Osteoblast (primary cell): ENCODE measurements around the gene ZNF184. TPM values are rescaled to one million over a fixed set of nuclear protein-coding genes. Genes with fewer than 3 reads are reported as not detected.

Experiments
- DNase-seq: peaks from one replicate; pipeline ENCODE4 v3.0.0; 2011; ENCODE audit warnings: low spot score, mixed read lengths; ENCODE audit not compliant: insufficient read length; ENCODE audit errors: missing footprints
- H2AFZ ChIP-seq: 2 replicates; pipeline ENCODE4 v1.6.0; 2011; ENCODE audit warnings: mild to moderate bottlenecking, low read length
- H3K27ac ChIP-seq: 2 replicates; pipeline ENCODE4 v1.5.1; 2011; ENCODE audit warnings: mild to moderate bottlenecking, low read depth, low read length, moderate library complexity
- H3K27me3 ChIP-seq: 2 replicates; pipeline ENCODE4 v1.6.0; 2012; ENCODE audit warnings: mild to moderate bottlenecking, control low read depth, inconsistent platforms, low read length, moderate library complexity; ENCODE audit not compliant: insufficient read depth
- H3K36me3 ChIP-seq: 2 replicates; pipeline ENCODE4 v1.5.1; 2011; ENCODE audit warnings: mild to moderate bottlenecking, low read length, control low read depth, moderate library complexity; ENCODE audit not compliant: insufficient read depth
- H3K4me1 ChIP-seq: 2 replicates; pipeline ENCODE4 v1.5.1; 2011; ENCODE audit warnings: mild to moderate bottlenecking, low read length, control low read depth, moderate library complexity; ENCODE audit not compliant: insufficient read depth
- H3K4me2 ChIP-seq: 2 replicates; pipeline ENCODE4 v1.6.0; 2011; ENCODE audit warnings: mild to moderate bottlenecking, low read length; ENCODE audit not compliant: insufficient read depth
- H3K4me3 ChIP-seq: fragments of 200-600 bp; sonication (generic); 3 replicates; pipeline ENCODE4 v1.5.1; 2012; ENCODE audit warnings: mild to moderate bottlenecking, low read length, inconsistent platforms; ENCODE audit not compliant: insufficient read depth
- H3K79me2 ChIP-seq: 2 replicates; pipeline ENCODE4 v1.6.0; 2012; ENCODE audit warnings: mild to moderate bottlenecking, low read length, control low read depth, inconsistent platforms; ENCODE audit not compliant: insufficient read depth
- H3K9me3 ChIP-seq: 2 replicates; pipeline ENCODE4 v1.5.1; 2011; ENCODE audit warnings: low read depth, low read length, control low read depth
- H4K20me1 ChIP-seq: 2 replicates; pipeline ENCODE4 v1.6.0; 2012; ENCODE audit warnings: mild to moderate bottlenecking, low read length, control low read depth; ENCODE audit not compliant: insufficient read depth
- CTCF ChIP-seq: IDR thresholded peaks from 2 replicates; pipeline ENCODE4 v1.5.1; 2011; ENCODE audit warnings: mild to moderate bottlenecking, low read depth, low read length, moderate library complexity; ENCODE audit errors: extremely low read depth
- total RNA-seq: library from RNA; depleted of rRNA; stranded (reverse); fragments of >200 nt; gene quantifications from 2 replicates; pipeline ENCODE4 v1.2.3, GENCODE V29; 2012

ZNF184 gene
- total RNA-seq, 1 donor, result 9.8 TPM

- no peak for DNase-seq
- Histone ChIP-seq H3K4me1 (peaks cover 8% of the 10 kb centered on the region), H3K27ac (no peak overlapping the region), H3K4me3 (no peak overlapping the region), H4K20me1 (no peaks in the 10 kb centered on the region), H3K27me3 (peaks cover 15% of the 10 kb centered on the region), H3K36me3 (no peaks in the 10 kb centered on the region), H3K4me2 (no peak overlapping the region), H3K79me2 (no peaks in the 10 kb centered on the region), H3K9me3 (no peaks in the 10 kb centered on the region), H2AFZ (no peak overlapping the region)
- no peak for TF ChIP-seq CTCF
Observed at GRCh38 chr6:27501187-27501586, 28.3 kb upstream of the ZNF184 start.

- no peak overlapping the region for H3K4me2 ChIP-seq
- no peak overlapping the region for H3K4me3 ChIP-seq
- peaks cover 15% of the 10 kb centered on the region for H3K27me3 ChIP-seq
- no peak overlapping the region for H2AFZ ChIP-seq
- peaks cover 8% of the 10 kb centered on the region for H3K4me1 ChIP-seq
- H3K27ac ChIP-seq, result no peak overlapping the region
- no peaks in the 10 kb centered on the region for H3K36me3 ChIP-seq
- no peak for DNase-seq
- no peaks in the 10 kb centered on the region for H4K20me1 ChIP-seq
- H3K79me2 ChIP-seq, result no peaks in the 10 kb centered on the region
- no peak for TF ChIP-seq CTCF
- no peaks in the 10 kb centered on the region for H3K9me3 ChIP-seq
Observed at GRCh38 chr6:27500177-27500576, 27.3 kb upstream of the ZNF184 start.

GRCh38 chr6:27495386-27496135 lies 22.7 kb upstream of the ZNF184 start:
- peak; percentile 91 for DNase-seq
- Histone ChIP-seq H4K20me1 (no peaks in the 10 kb centered on the region), H3K79me2 (no peaks in the 10 kb centered on the region), H3K4me2 (peak overlapping the region; percentile 95), H3K36me3 (no peaks in the 10 kb centered on the region), H3K9me3 (no peaks in the 10 kb centered on the region), H3K27ac (peak overlapping the region; percentile 59), H3K27me3 (peaks cover 5% of the 10 kb centered on the region), H2AFZ (peak overlapping the region; percentile 93), H3K4me3 (peak overlapping the region; percentile 87), H3K4me1 (peaks cover 6% of the 10 kb centered on the region)
- peak; percentile 24 for TF ChIP-seq CTCF

- Histone ChIP-seq H3K4me3 (peak overlapping the region; percentile 87), H4K20me1 (no peaks in the 10 kb centered on the region), H3K4me1 (peaks cover 6% of the 10 kb centered on the region), H3K27me3 (peaks cover 3% of the 10 kb centered on the region), H3K9me3 (no peaks in the 10 kb centered on the region), H3K36me3 (no peaks in the 10 kb centered on the region), H3K27ac (peak overlapping the region; percentile 59), H3K79me2 (no peaks in the 10 kb centered on the region), H2AFZ (peak overlapping the region; percentile 93), H3K4me2 (peak overlapping the region; percentile 95)
- peak; percentile 79 for DNase-seq
- TF ChIP-seq CTCF, result no peak
Observed at GRCh38 chr6:27494987-27495385, 22.1 kb upstream of the ZNF184 start.
